ENCODE measurements around the gene STIM2. TPM values are rescaled to one million over a fixed set of nuclear protein-coding genes. Genes with fewer than 3 reads are reported as not detected.

The STIM2 gene
- total and polyA plus RNA-seq, 2 of the 4 experiments (the other 2 are of a cell fraction), result 16.1 to 27.6 TPM

- Histone ChIP-seq H3K79me1 (ENCODE audit: low read depth in 1 of 2, low read length in 2 of 2) (no peaks in the 10 kb centered on the region), H3K4me2 (ENCODE audit: low read depth, low read length) (no peak overlapping the region), H2BK120ac (ENCODE audit: low read depth, low read length) (no peak overlapping the region), H3K14ac (replicated peaks; ENCODE audit: low read depth, low read length) (no peak overlapping the region), H3K27ac (ENCODE audit: insufficient read depth, low read length) (no peak overlapping the region), H3K9ac (ENCODE audit: low read depth, low read length) (no peak overlapping the region), H3K4me3 (ENCODE audit: insufficient read depth, low read depth, low read length) (no peak overlapping the region), H3K4me1 (ENCODE audit: control insufficient read depth, insufficient read depth, low read length) (no peaks in the 10 kb centered on the region), H2BK5ac (ENCODE audit: low read depth, low read length, poor library complexity, severe bottlenecking) (no peak overlapping the region), H2BK15ac (ENCODE audit: low read depth, low read length) (no peak overlapping the region), H3K4ac (ENCODE audit: low read depth, low read length) (no peak overlapping the region), H2AK9ac (replicated peaks; ENCODE audit: low read depth, low read length, poor library complexity) (no peak overlapping the region), H3K27me3 (ENCODE audit: control insufficient read depth, insufficient read depth, low read length) (no peaks in the 10 kb centered on the region; the same call in 1 of the 2 replicates), H3K18ac (ENCODE audit: low read depth, low read length) (no peak overlapping the region), H3K9me1 (ENCODE audit: insufficient read depth, low read length) (no peaks in the 10 kb centered on the region), H3K56ac (ENCODE audit: extremely low read depth, insufficient read depth, low read length) (no peak overlapping the region), H3K23ac (ENCODE audit: low read depth, low read length) (no peak overlapping the region), H4K20me1 (ENCODE audit: insufficient read depth, low read length) (no peaks in the 10 kb centered on the region), H2AK5ac (ENCODE audit: low read depth, low read length) (no peak overlapping the region), H4K91ac (ENCODE audit: insufficient read depth, low read depth, low read length) (no peak overlapping the region), H3K9me3 (ENCODE audit: control insufficient read depth, insufficient read depth, low read length) (no peaks in the 10 kb centered on the region), H4K5ac (ENCODE audit: low read depth, low read length) (no peak overlapping the region), H2BK20ac (ENCODE audit: low read depth, low read length) (no peak overlapping the region), H4K8ac (ENCODE audit: low read depth in 2 of 2, low read length in 2 of 2) (no peak overlapping the region), H2AFZ (replicated peaks; ENCODE audit: low read length, poor library complexity) (no peak overlapping the region), H3K36me3 (ENCODE audit: control insufficient read depth, insufficient read depth, low read length) (no peaks in the 10 kb centered on the region)
- no peak for TF ChIP-seq CEBPB (IDR thresholded peaks at IDR 0.05; ENCODE audit: low read depth, low read length)
- no peak for TF ChIP-seq MXI1 (IDR thresholded peaks at IDR 0.05; ENCODE audit: borderline replicate concordance, low read depth, low read length)
- no peak for TF ChIP-seq USF2 (IDR thresholded peaks at IDR 0.05; ENCODE audit: low read depth, low read length)
- TF ChIP-seq RFX5 (IDR thresholded peaks at IDR 0.05; ENCODE audit: low read depth, low read length), result no peak
- no peak for TF ChIP-seq CTCF (conservative IDR thresholded peaks at IDR 0.05; ENCODE audit: low read depth, low read length)
- no peak for TF ChIP-seq MAFK (IDR thresholded peaks at IDR 0.05; ENCODE audit: low read depth, low read length)
- no peak for TF ChIP-seq NFE2L2 (IDR thresholded peaks at IDR 0.05; ENCODE audit: low read depth, low read length)
- TF ChIP-seq RAD21 (IDR thresholded peaks at IDR 0.05; ENCODE audit: low read length), result no peak
- TF ChIP-seq SMC3 (IDR thresholded peaks at IDR 0.05; ENCODE audit: low read depth, low read length), result no peak
- no peak for TF ChIP-seq CHD1 (IDR thresholded peaks at IDR 0.05; ENCODE audit: low read depth, low read length)
- no peak for TF ChIP-seq MAZ (IDR thresholded peaks at IDR 0.05; ENCODE audit: borderline replicate concordance, low read depth, low read length)
- TF ChIP-seq POLR2A (IDR thresholded peaks at IDR 0.05; ENCODE audit: low read depth, low read length), result no peak
- intact Hi-C loops (cut with micrococcal nuclease), result no loop called here
- ChIA-PET POLR2A (ENCODE audit: unreplicated experiment) (no interaction called here), CTCF (no interaction called here)
- no TSS peak for BruUV-seq (replicated peaks)
- DNase-seq (no peak), ATAC-seq (ENCODE audit: low read depth) (no peak)
- dilution Hi-C loops (cut with HindIII; ENCODE audit: low sequenced_read_pairs, unreplicated experiment), result no loop called here
- no CpG with 5 or more reads among the region's 2 CpGs for WGBS, 2 experiments (ENCODE audit: extremely low coverage in 2 of 2, insufficient read length in 1 of 2)
- in situ Hi-C loops (cut with MboI; ENCODE audit: low sequenced_read_pairs), result loop anchor here (25.0 kb wide), 1 partner anchor 514 kb away; no protein-coding TSS in a partner anchor
Measured at GRCh38 chr4:26851129-26851528, 9.5 kb upstream of the STIM2 start.
